Jurkat, Clone E6-1 (cell line): ENCODE results near the gene TEKT3.

Experiments
- DNase-seq: peaks from one replicate; pipeline ENCODE4 v3.0.0-alpha.2; 2011; ENCODE audit warnings: low read depth, low spot score
- H3K4me3 ChIP-seq: 2 replicates; pipeline ENCODE4 v1.5.1; 2011; ENCODE audit warnings: mild to moderate bottlenecking, low read length, control low read depth, moderate library complexity

The TEKT3 gene

DNA sequence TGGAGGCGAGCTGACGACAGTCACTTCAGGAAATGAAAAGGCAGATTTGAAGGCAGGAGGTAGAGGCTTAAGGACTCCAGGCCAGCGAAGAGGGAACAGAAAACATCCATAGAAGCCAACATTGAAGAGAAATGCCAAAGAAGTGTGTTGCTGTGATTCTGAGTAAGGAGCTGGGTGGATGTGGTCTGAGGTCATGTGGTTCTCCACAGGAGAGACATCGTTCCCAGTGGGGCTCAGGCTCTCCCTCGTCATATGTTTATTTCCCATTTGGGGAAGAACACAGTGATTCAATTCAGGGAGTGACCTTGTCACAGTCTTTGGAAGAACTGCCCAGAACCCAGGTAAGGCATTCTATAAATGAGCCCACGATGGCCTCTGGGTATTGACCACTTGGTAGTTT, 69.7 kb downstream of the TEKT3 start:
- no peak for DNase-seq
- H3K4me3 ChIP-seq = no peak overlapping the region

DNA sequence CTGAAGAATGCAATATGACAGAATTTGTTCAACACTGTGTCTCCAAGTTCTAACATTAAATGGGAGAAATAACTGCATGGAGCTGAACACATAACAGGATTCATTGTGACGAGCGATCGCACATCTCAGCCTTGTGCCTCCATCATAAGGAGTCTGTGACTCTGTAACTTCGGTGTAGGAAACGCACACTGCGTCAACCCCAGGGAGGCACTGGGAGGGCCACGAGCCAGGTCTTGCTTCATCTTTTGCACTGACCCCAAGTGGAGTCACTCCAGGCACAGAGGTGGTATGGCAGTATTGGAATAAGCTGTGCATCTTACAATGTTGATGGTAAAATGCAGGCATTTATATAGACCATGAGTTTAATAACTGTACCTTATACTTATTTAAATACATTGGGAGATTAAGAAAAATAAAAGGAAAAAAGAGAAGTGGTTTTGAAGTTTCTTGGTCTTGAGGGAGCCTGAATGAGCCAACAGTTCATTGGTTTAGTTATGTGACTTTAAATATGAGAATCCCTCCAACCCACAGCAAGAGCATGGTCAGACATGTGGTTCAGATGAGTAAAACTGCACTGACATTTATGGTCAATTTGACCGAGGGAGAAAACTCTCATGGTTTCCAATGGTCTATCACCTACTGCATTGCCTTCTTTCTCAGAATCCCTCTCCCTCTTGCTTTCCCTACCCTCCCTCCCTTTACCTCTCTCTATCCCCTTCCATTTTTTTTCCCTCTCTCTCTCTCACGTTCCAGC, 70.6 kb downstream of the TEKT3 start:
- no peak overlapping the region for H3K4me3 ChIP-seq
- DNase-seq = no peak

DNA sequence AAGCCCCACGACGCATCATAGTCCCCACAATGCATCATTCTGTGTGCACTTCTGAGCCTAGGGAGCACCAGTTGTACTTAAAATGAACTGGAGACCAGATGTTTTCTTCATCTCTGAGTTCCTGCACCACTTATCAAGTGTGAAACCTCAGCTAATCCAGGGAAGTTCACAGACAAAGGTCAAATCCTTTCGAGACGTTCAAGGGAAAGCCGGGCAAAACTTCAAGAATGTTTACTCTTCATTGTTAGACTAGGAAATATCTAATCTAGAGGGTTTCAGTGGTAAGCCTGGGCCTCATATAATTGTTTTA, 71.7 kb downstream of the TEKT3 start:
- no peak overlapping the region for H3K4me3 ChIP-seq
- no peak for DNase-seq

DNA sequence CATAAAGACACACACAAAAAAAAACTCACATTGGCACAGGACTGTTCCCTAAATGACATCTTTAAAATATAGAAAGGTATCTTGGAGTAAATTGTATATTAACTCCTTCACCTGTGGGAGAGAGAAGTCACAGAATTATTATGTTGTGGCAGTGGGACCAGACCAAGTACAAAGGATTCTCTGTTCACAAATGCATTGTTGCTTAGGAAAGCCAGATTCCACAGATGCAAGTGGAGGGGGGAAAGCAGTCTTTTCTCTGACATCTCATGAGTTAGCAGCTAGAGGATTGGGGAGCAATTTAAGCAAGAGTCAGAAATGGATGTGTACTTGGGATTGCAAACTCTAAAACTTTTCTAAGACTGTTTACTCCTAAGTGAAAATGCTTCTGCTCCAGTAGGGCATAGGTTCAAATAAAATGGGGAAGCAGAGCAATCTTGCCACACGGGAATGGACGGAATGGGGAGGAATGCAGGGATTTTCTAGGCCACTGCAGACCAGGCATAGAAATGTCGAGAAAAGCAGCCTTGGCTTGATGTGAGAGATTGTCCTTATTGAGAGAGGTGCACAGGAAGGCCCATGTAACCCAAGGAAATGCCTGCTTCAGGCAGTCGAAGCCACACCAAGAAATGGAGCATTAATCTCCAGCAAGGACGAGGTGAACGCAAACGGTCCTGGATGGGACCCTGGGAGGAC, 72.2 kb downstream of the TEKT3 start:
- DNase-seq = no peak
- H3K4me3 ChIP-seq = no peak overlapping the region

DNA sequence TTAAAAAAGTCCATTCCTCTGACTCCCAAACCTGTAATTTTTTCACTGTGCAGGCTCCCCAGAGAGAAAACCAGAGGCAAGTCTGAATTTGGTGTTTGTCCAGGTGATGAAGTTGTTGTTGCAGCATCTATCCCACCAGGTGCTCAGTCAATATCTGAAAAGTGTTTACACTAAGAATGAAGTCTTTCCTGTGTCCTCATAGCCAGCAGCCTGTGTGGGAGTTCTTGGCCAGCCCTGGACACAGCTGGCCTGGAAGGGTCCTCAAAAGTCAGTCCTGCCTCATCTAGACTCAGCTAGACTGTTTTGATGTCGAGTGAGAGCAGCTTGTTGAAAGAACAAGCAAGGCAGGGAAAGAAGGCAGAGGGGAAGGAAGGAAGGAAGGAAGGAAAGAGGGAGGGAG, 72.9 kb downstream of the TEKT3 start:
- DNase-seq = no peak
- no peak overlapping the region for H3K4me3 ChIP-seq

GRCh38 chr17:15267996-15268395, 73.4 kb downstream of the TEKT3 start:
- no peak for DNase-seq
- no peak overlapping the region for H3K4me3 ChIP-seq

DNA sequence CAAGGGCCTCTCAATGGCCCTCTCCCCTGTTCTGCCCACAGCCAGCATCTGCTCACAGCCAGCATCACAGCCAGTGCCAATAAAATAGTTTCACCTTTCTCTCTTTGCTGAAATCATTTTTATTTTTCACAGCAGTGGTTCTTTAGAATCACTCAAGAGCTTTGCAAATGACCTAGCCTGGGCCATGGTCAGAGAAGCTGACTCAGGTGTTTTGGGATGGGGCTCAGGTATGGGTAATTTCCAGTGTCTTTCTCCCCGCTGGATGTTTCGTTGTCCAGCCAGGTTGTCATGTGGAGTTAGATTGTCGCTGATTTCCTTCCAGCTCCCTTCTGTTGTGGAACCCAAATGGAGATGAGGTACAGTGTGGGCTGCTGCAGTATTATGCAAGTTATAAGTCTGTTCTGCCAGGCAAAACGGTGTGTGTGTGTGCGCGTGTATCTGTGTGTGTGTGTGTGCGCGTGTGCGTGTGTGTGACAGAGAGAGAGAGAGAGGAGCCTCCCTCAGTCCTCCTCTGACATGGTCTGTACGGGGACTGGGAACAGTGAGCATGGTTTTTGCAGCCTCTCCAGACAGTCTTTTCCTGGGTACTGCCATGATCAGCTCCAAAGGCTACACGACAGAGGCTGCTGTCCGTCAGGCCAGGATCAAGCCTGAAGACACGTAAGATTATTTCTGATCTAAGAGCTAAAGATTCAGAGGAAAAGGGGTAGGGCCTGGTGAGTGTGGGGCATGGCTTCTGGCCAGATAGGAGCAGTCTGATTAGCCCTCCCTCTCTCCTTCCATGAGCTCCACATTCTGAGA, 74.9 kb downstream of the TEKT3 start:
- no peak for DNase-seq
- no peak overlapping the region for H3K4me3 ChIP-seq

- H3K4me3 ChIP-seq = no peak within 1 kb of the TSS
- no peak for DNase-seq
Measured at GRCh38 chr17:15265131-15265530, 76.3 kb downstream of the TEKT3 start, which contains the start of gene PMP22. PMP22 (minus strand) TSS chr17:15265326; CDS start chr17:15260727, 4,599 bp downstream.

- DNase-seq = no peak
- no peak overlapping the region for H3K4me3 ChIP-seq
Measured at GRCh38 chr17:15264542-15264941, 76.9 kb downstream of the TEKT3 start.

DNA sequence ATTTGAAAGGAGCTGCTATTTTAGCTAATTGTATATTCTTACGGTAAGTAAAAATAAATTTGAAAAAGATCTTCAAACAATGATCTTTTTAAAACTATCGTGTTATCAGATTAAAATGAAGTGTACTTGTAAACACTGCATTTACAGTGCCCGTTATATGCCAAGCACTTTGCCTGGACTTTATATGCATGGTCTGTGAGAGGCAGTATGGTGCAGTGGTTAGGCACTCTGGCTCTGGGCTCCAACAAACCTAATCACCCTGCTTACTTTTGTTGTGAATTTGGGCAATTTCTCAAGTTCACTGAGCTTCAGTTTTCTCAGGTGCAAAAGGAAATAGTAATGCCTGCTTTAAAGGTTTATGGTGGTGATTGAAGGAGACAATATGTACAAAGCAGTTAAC, 77.7 kb downstream of the TEKT3 start:
- H3K4me3 ChIP-seq = no peak overlapping the region

GRCh38 chr17:15263206-15263579, 78.2 kb downstream of the TEKT3 start:
- no peak overlapping the region for H3K4me3 ChIP-seq

More for the DNA sequence above, 77.7 kb downstream of the TEKT3 start:
- no peak for DNase-seq

GRCh38 chr17:15262291-15263205, 78.8 kb downstream of the TEKT3 start:
- no peak overlapping the region for H3K4me3 ChIP-seq
- no peak for DNase-seq

More at GRCh38 chr17:15263206-15263579, 78.2 kb downstream of the TEKT3 start:
- DNase-seq = no peak

- no peak overlapping the region for H3K4me3 ChIP-seq
- DNase-seq = no peak
Measured at GRCh38 chr17:15261802-15262290, 79.6 kb downstream of the TEKT3 start.

GRCh38 chr17:15261258-15261801, 80.1 kb downstream of the TEKT3 start:
- peak overlapping the region; percentile 50 for H3K4me3 ChIP-seq

GRCh38 chr17:15260376-15261257, 80.8 kb downstream of the TEKT3 start:
- H3K4me3 ChIP-seq = peak overlapping the region; percentile 50
- DNase-seq = no peak

More at GRCh38 chr17:15261258-15261801, 80.1 kb downstream of the TEKT3 start:
- DNase-seq = no peak

DNA sequence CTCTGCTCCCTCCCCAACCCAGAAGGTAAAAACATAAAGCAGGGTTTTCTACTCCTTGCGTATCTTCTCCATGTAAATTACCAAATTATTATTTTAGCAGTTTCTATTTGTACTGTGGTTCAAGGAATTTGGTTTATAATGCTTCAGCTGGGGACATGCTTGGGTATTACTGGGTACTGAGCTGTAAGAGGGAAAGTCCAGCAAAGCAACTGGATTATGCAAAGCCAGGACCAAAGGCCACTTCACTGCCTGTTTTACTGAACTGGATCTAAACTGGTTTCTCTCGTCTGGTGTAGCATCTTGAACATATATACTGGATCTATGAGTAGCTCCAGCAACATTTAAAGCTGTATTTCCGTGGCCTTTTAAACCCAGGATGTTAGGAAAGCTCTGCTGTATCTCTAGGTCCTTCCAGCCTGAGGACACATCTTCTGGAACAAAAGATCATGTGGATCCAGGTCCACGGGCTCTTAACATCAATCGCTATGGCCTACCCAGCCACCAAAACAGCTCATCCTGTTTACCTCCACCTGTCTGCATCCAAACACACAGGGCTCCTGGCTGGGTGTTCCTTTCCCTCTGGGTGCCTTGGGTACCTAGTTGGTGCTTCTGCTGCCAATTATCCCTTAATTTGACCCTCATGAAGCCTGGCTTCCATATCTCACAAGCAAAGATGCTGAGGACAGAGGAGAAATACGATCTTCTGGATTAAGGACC, 83.4 kb downstream of the TEKT3 start:
- DNase-seq = no peak
- peak overlapping the region; percentile 12; the same call in 1 of the 2 replicates for H3K4me3 ChIP-seq

DNA sequence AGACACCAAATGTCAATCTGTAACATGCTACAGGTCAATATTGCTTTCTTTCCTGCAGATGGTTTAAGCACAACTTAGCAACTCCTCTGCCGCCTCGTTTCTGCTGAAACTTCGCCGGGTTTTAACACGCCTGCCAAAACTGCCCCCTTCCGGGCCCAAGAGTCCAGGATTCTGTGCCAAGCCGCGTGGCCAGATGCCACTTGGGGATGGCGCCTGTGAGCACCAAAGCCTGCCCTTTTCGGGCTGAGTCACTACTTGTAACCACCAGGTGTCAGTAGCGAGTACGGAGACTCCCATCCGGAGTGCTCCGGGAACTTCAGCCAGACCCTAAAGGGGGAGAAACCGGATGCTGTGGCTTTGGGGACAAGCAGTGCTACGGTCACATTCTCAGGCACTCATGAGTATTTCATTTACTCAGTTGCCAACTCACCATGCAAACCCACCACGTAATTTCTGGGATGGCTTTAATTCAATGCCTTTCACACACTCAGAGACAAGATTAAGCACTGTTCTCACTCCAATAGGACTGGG, 84.1 kb downstream of the TEKT3 start:
- DNase-seq = peak; percentile 88
- H3K4me3 ChIP-seq = peak overlapping the region; percentile 36
